Measurements from ENCODE around the gene AQP12A.
"Not testable (repeated sequence)": the region's sequence is repeated elsewhere in the genome, so short reads cannot be mapped to it uniquely, and the experiment has no call there.

Gene AQP12A

GRCh38 chr2:240662681-240663080 is 29.0 kb upstream of the AQP12A start:
- no peak for DNase-seq

- no peak for DNase-seq
Measured at GRCh38 chr2:240663546-240664190, 28.0 kb upstream of the AQP12A start.

- no peak for DNase-seq
Measured at GRCh38 chr2:240664622-240665021, 27.0 kb upstream of the AQP12A start.

GRCh38 chr2:240670402-240670801 is 21.3 kb upstream of the AQP12A start:
- DNase-seq: no peak

- DNase-seq: no peak
Measured at GRCh38 chr2:240670950-240671349, 20.7 kb upstream of the AQP12A start.

GRCh38 chr2:240672076-240672700 is 19.5 kb upstream of the AQP12A start:
- DNase-seq: no peak

- no peak for DNase-seq
Measured at GRCh38 chr2:240672701-240673190, 18.9 kb upstream of the AQP12A start.

- not testable (repeated sequence) for DNase-seq
Measured at GRCh38 chr2:240674461-240675184, 17.0 kb upstream of the AQP12A start.

GRCh38 chr2:240675345-240675744 is 16.3 kb upstream of the AQP12A start:
- DNase-seq: not testable (repeated sequence)

GRCh38 chr2:240678043-240678442 is 13.6 kb upstream of the AQP12A start:
- DNase-seq: not testable (repeated sequence)

GRCh38 chr2:240678909-240679308 is 12.8 kb upstream of the AQP12A start:
- DNase-seq: not testable (repeated sequence)

- DNase-seq: not testable (repeated sequence)
Measured at GRCh38 chr2:240680185-240680584, 11.5 kb upstream of the AQP12A start.

GRCh38 chr2:240682431-240683224 is 9.0 kb upstream of the AQP12A start, which contains the start of gene AQP12B:
AQP12B (minus strand) TSS chr2:240682885; CDS start chr2:240682837, 48 bp downstream.
- DNase-seq: not testable (repeated sequence)

- DNase-seq: not testable (repeated sequence)
Measured at GRCh38 chr2:240683329-240683979, 8.2 kb upstream of the AQP12A start.

GRCh38 chr2:240683980-240684728 is 7.5 kb upstream of the AQP12A start:
- DNase-seq: not testable (repeated sequence)

- DNase-seq: no peak
Measured at GRCh38 chr2:240685771-240686371, 5.8 kb upstream of the AQP12A start.

GRCh38 chr2:240686460-240686859 is 5.2 kb upstream of the AQP12A start:
- no peak for DNase-seq

GRCh38 chr2:240687045-240687740 is 4.5 kb upstream of the AQP12A start:
- DNase-seq: no peak

- DNase-seq: no peak
Measured at GRCh38 chr2:240687741-240688552, 3.7 kb upstream of the AQP12A start.

- DNase-seq: no peak
Measured at GRCh38 chr2:240688553-240688919, 3.1 kb upstream of the AQP12A start.

Data from NCI-H1436 treated with DMSO at 0.1 percent for 48 hours (cell line).